ENCODE measurements around the gene DNAI2. TPM values are rescaled to one million over a fixed set of nuclear protein-coding genes. Genes with fewer than 3 reads are reported as not detected.

Gene DNAI2
- total RNA-seq, 1 donor from 2014 or later: not detected

- H3K27me3 Mint-ChIP-seq (ENCODE audit: low read depth): peaks cover 57% of the 10 kb centered on the region
- H3K27ac Mint-ChIP-seq (ENCODE audit: unreplicated experiment): no peak overlapping the region
These were observed 79.5 kb downstream of the DNAI2 start for GRCh38 chr17:74353446-74354060.

GRCh38 chr17:74354123-74354522 lies 80.1 kb downstream of the DNAI2 start:
- Mint-ChIP-seq H3K27ac (ENCODE audit: unreplicated experiment) (no peak overlapping the region), H3K4me1 (ENCODE audit: low read depth) (no peaks in the 10 kb centered on the region), H3K4me3 (ENCODE audit: unreplicated experiment) (no peak overlapping the region), H3K36me3 (ENCODE audit: low read depth) (no peaks in the 10 kb centered on the region), H3K27me3 (ENCODE audit: low read depth) (peaks cover 56% of the 10 kb centered on the region), H3K9me3 (ENCODE audit: low read depth) (no peaks in the 10 kb centered on the region)
- no peak for DNase-seq (ENCODE audit: low spot score)
- TF ChIP-seq, protein P1, sequence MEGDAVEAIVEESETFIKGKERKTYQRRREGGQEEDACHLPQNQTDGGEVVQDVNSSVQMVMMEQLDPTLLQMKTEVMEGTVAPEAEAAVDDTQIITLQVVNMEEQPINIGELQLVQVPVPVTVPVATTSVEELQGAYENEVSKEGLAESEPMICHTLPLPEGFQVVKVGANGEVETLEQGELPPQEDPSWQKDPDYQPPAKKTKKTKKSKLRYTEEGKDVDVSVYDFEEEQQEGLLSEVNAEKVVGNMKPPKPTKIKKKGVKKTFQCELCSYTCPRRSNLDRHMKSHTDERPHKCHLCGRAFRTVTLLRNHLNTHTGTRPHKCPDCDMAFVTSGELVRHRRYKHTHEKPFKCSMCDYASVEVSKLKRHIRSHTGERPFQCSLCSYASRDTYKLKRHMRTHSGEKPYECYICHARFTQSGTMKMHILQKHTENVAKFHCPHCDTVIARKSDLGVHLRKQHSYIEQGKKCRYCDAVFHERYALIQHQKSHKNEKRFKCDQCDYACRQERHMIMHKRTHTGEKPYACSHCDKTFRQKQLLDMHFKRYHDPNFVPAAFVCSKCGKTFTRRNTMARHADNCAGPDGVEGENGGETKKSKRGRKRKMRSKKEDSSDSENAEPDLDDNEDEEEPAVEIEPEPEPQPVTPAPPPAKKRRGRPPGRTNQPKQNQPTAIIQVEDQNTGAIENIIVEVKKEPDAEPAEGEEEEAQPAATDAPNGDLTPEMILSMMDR (IDR thresholded peaks at IDR 0.05): peak; percentile 75

More at GRCh38 chr17:74353446-74354060, 79.5 kb downstream of the DNAI2 start:
- H3K36me3 Mint-ChIP-seq (ENCODE audit: low read depth): no peaks in the 10 kb centered on the region
- H3K4me1 Mint-ChIP-seq (ENCODE audit: low read depth): no peaks in the 10 kb centered on the region
- H3K9me3 Mint-ChIP-seq (ENCODE audit: low read depth): no peaks in the 10 kb centered on the region
- TF ChIP-seq, protein P1 (IDR thresholded peaks at IDR 0.05): no peak
- H3K4me3 Mint-ChIP-seq (ENCODE audit: unreplicated experiment): no peak overlapping the region
- no peak for DNase-seq (ENCODE audit: low spot score)

GRCh38 chr17:74354561-74354960 lies 80.5 kb downstream of the DNAI2 start:
- Mint-ChIP-seq H3K27ac (ENCODE audit: unreplicated experiment) (no peak overlapping the region), H3K36me3 (ENCODE audit: low read depth) (no peaks in the 10 kb centered on the region), H3K4me3 (ENCODE audit: unreplicated experiment) (no peak overlapping the region), H3K4me1 (ENCODE audit: low read depth) (no peaks in the 10 kb centered on the region), H3K9me3 (ENCODE audit: low read depth) (no peaks in the 10 kb centered on the region), H3K27me3 (ENCODE audit: low read depth) (peaks cover 53% of the 10 kb centered on the region)
- no peak for DNase-seq (ENCODE audit: low spot score)
- TF ChIP-seq, protein P1 (IDR thresholded peaks at IDR 0.05): no peak

DNA sequence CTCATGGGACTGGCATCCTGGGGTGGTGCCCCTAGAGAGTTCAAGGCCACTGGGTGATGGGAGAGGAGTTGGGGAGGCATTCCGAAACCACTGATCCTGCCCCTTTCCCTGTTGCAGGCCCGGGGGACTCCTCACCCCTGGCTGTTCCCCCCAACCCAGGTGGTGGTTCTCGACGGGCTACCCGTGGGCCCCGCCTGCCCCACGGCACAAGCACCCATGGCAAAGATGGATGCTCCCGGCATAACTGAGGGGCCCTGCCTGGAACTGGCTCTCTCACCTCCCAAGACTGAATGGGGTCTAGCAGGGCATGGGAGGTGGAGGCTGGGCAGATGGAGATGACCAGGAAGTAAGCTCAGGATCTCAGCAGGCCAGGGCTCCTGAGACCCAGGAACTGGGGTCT lies 81.0 kb downstream of the DNAI2 start:
- DNase-seq (ENCODE audit: low spot score): no peak
- no peak overlapping the region for H3K4me3 Mint-ChIP-seq (ENCODE audit: unreplicated experiment)
- no peaks in the 10 kb centered on the region for H3K9me3 Mint-ChIP-seq (ENCODE audit: low read depth)
- no peak overlapping the region for H3K27ac Mint-ChIP-seq (ENCODE audit: unreplicated experiment)
- no peaks in the 10 kb centered on the region for H3K36me3 Mint-ChIP-seq (ENCODE audit: low read depth)
- H3K4me1 Mint-ChIP-seq (ENCODE audit: low read depth): no peaks in the 10 kb centered on the region
- TF ChIP-seq, protein P1 (IDR thresholded peaks at IDR 0.05): no peak
- H3K27me3 Mint-ChIP-seq (ENCODE audit: low read depth): peaks cover 49% of the 10 kb centered on the region

GRCh38 chr17:74356646-74357465 lies 82.8 kb downstream of the DNAI2 start:
- Mint-ChIP-seq H3K4me3 (ENCODE audit: unreplicated experiment) (peak overlapping the region; percentile 31), H3K27me3 (ENCODE audit: low read depth) (peaks cover 49% of the 10 kb centered on the region)

More at GRCh38 chr17:74356646-74357465, 82.8 kb downstream of the DNAI2 start:
- H3K36me3 Mint-ChIP-seq (ENCODE audit: low read depth): no peaks in the 10 kb centered on the region
- peak; percentile 54 for DNase-seq (ENCODE audit: low spot score)
- no peak overlapping the region for H3K27ac Mint-ChIP-seq (ENCODE audit: unreplicated experiment)
- H3K4me1 Mint-ChIP-seq (ENCODE audit: low read depth): no peaks in the 10 kb centered on the region
- no peaks in the 10 kb centered on the region for H3K9me3 Mint-ChIP-seq (ENCODE audit: low read depth)
- TF ChIP-seq, protein P1 (IDR thresholded peaks at IDR 0.05): no peak

All from chondrocyte (in vitro differentiated cells).